HCT116 (cell line): ENCODE measurements around the gene HOXD1. TPM values are rescaled to one million over a fixed set of nuclear protein-coding genes. Genes with fewer than 3 reads are reported as not detected.

ENCODE experiments used
- ATAC-seq: fragments of 200-7000 bp; cut with Tn5 transposase; 2 replicates; pipeline ENCODE4 v1.9.1; 2020; ENCODE audit warnings: mild to moderate bottlenecking, moderate library complexity
- BruUV-seq: library from RNA; stranded (reverse); fragments of 400-500 nt; replicated peaks from 2 replicates; lab custom pipeline; 2021; lab: Mats Ljungman, UMichigan
- CTCF ChIA-PET: fragments of 300-600 bp; sonication (Branson Sonifier 250); formaldehyde crosslinking; loops from one replicate; lab custom pipeline; 2021; ENCODE audit warnings: antibody characterized with exemption; lab: Charles Lee
- POLR2A ChIA-PET: fragments of 300-600, 350-600 bp; sonication (Branson Sonifier 250); formaldehyde crosslinking; loops from one replicate; lab custom pipeline; 2021; ENCODE audit warnings: antibody characterized with exemption; lab: Charles Lee
- RAD21 ChIA-PET, 2 experiments: fragments of 300-600 bp; sonication (Branson Sonifier 250); formaldehyde crosslinking; loops; one replicate each; lab custom pipeline; 2023; ENCODE audit warnings: low total read pairs in 2 of 2; ENCODE audit not compliant: uncharacterized antibody in 2 of 2, unreplicated experiment in 2 of 2, low non-redundant PET in 1 of 2; lab: Charles Lee
- DNase-seq: peaks from one replicate; pipeline ENCODE4 v3.0.0-alpha.2; 2010; ENCODE audit warnings: low read depth, low spot score
- H2AFZ ChIP-seq: fragments of 200-600 bp; shearing (Covaris generic), sonication (generic); 2 replicates; pipeline ENCODE4 v1.6.1; 2017; ENCODE audit warnings: low read depth, mixed run types, mixed read lengths, antibody characterized with exemption, low read length; ENCODE audit not compliant: poor library complexity, severe bottlenecking
- H3K27ac ChIP-seq: 2 replicates; pipeline ENCODE4 v1.5.1; 2012; ENCODE audit warnings: low read depth, low read length
- H3K27me3 ChIP-seq: fragments of 200-600 bp; sonication (generic); 2 replicates; pipeline ENCODE4 v1.6.1; 2016; ENCODE audit warnings: mixed run types, low read length, mixed read lengths; ENCODE audit not compliant: insufficient read depth
- H3K36me3 ChIP-seq, 2 experiments: fragments of 200-500 bp in 1 of 2; fragments of 200-600 bp in 1 of 2; sonication (Bioruptor generic) in 1 of 2; sonication (generic) in 1 of 2; 2 replicates each; pipeline versions ENCODE4 v1.5.1 to v1.6.1; 2014 to 2016; ENCODE audit warnings: low read length in 2 of 2, inconsistent platforms in 1 of 2, mixed read lengths in 1 of 2, mixed run types in 1 of 2; ENCODE audit not compliant: insufficient read depth in 2 of 2, control insufficient read depth in 1 of 2
- H3K4me1 ChIP-seq, 2 experiments: fragments of 200-600 bp in 1 of 2; sonication (generic) in 1 of 2; 2 replicates each; pipeline versions ENCODE4 v1.5.1 to v1.6.1; 2012 to 2017; ENCODE audit warnings: low read length in 2 of 2, inconsistent platforms in 1 of 2, mild to moderate bottlenecking in 1 of 2, mixed read lengths in 1 of 2, mixed run types in 1 of 2, moderate library complexity in 1 of 2; ENCODE audit not compliant: insufficient read depth in 2 of 2, control insufficient read depth in 1 of 2
- H3K4me2 ChIP-seq: fragments of 200-600 bp; sonication (generic); 2 replicates; pipeline ENCODE4 v1.6.1; 2017; ENCODE audit warnings: mixed run types, low read length, mixed read lengths
- H3K4me3 ChIP-seq, 2 experiments: fragments of 200-600 bp in 1 of 2; sonication (generic) in 1 of 2; replicated peaks in 1 of 2; 2 replicates each; pipeline ENCODE4 v1.5.1; 2011 to 2016; ENCODE audit warnings: low read length in 2 of 2, control low read depth in 1 of 2, low read depth in 1 of 2, mild to moderate bottlenecking in 1 of 2, mixed read lengths in 1 of 2, mixed run types in 1 of 2
- H3K79me2 ChIP-seq: fragments of 200-600 bp; sonication (generic); 2 replicates; pipeline ENCODE4 v1.6.1; 2017; ENCODE audit warnings: mild to moderate bottlenecking, mixed run types, low read length, moderate library complexity, mixed read lengths; ENCODE audit not compliant: insufficient read depth
- H3K9ac ChIP-seq: fragments of 200-600 bp; sonication (generic); 2 replicates; pipeline ENCODE4 v1.6.1; 2016; ENCODE audit warnings: low read length, mixed read lengths
- H3K9me2 ChIP-seq: fragments of 200-600 bp; sonication (generic), shearing (Covaris generic); 2 replicates; pipeline ENCODE4 v1.6.1; 2017; ENCODE audit warnings: mixed run types, mild to moderate bottlenecking, moderate library complexity; ENCODE audit not compliant: insufficient read depth
- H3K9me3 ChIP-seq, 2 experiments: fragments of 200-500 bp in 1 of 2; fragments of 200-600 bp in 1 of 2; sonication (Bioruptor generic) in 1 of 2; sonication (generic) in 1 of 2; 2 replicates each; pipeline ENCODE4 v1.6.1; 2014 to 2017; ENCODE audit warnings: low read length in 2 of 2, mixed read lengths in 2 of 2, inconsistent platforms in 1 of 2, low read depth in 1 of 2, mild to moderate bottlenecking in 1 of 2, mixed run types in 1 of 2, moderate library complexity in 1 of 2; ENCODE audit not compliant: control insufficient read depth in 1 of 2, insufficient read depth in 1 of 2
- H4K20me1 ChIP-seq: fragments of 200-600 bp; sonication (generic), shearing (Covaris generic); 2 replicates; pipeline ENCODE4 v1.6.1; 2017; ENCODE audit warnings: mixed run types, mild to moderate bottlenecking, moderate library complexity; ENCODE audit not compliant: insufficient read depth
- EGR1 ChIP-seq: IDR thresholded peaks from 2 replicates; pipeline ENCODE4 v1.6.1; 2012; ENCODE audit warnings: low read depth
- FOSL1 ChIP-seq: IDR thresholded peaks from 2 replicates; pipeline ENCODE4 v1.6.1; 2012; ENCODE audit warnings: low read depth
- SP1 ChIP-seq: IDR thresholded peaks from 2 replicates; pipeline ENCODE4 v1.6.1; 2012; ENCODE audit warnings: low read depth
- SRF ChIP-seq: IDR thresholded peaks from 2 replicates; pipeline ENCODE4 v1.6.1; 2012; ENCODE audit warnings: low read depth
- ZFX ChIP-seq: fragments of 450-650 bp; IDR thresholded peaks from 2 replicates; pipeline ENCODE4 v1.6.1; 2017
- intact Hi-C: fragments of 100-400 bp; cut with micrococcal nuclease; formaldehyde crosslinking; loops from 2 replicates; pipeline ENCODE4 v1.10.0; 2022
- total RNA-seq: library from RNA; stranded (reverse); gene quantifications from one replicate; pipeline ENCODE4 v1.2.1, GENCODE V29; 2021; ENCODE audit not compliant: unreplicated experiment
- TF ChIP-seq, protein P1 (sequence below): IDR thresholded peaks from 2 replicates; pipeline ENCODE4 v1.6.1; 2012
- TF ChIP-seq, protein P2 (sequence below): IDR thresholded peaks from 2 replicates; pipeline ENCODE4 v1.6.1; 2012

HOXD1 gene
- total RNA-seq, 1 experiment from 2014 or later = not detected

GRCh38 chr2:176166272-176166671, 22.2 kb upstream of the HOXD1 start:
- H2AFZ ChIP-seq = no peak overlapping the region
- no peak for TF ChIP-seq SP1
- TF ChIP-seq SRF = no peak
- no peak for TF ChIP-seq ZFX
- TF ChIP-seq EGR1 = no peak
- H3K27me3 ChIP-seq = no peaks in the 10 kb centered on the region
- BruUV-seq = no TSS peak
- H4K20me1 ChIP-seq = no peaks in the 10 kb centered on the region
- no peaks in the 10 kb centered on the region for H3K4me1 ChIP-seq
- H3K9me3 ChIP-seq = no peaks in the 10 kb centered on the region
- no peak overlapping the region for H3K27ac ChIP-seq
- H3K36me3 ChIP-seq = no peaks in the 10 kb centered on the region
- H3K4me3 ChIP-seq = no peak overlapping the region
- ATAC-seq (no peak), DNase-seq (no peak)
- H3K4me2 ChIP-seq = no peak overlapping the region
- ChIA-PET POLR2A (no interaction called here), RAD21 (no interaction called here), CTCF (interaction anchor here (0.5 kb wide), 1 partner anchor 124 kb away, joined by 3 read pairs; no protein-coding TSS in a partner anchor)
- no peaks in the 10 kb centered on the region for H3K9me2 ChIP-seq
- H3K9ac ChIP-seq = no peak overlapping the region
- intact Hi-C loops = no loop called here
- no peaks in the 10 kb centered on the region for H3K79me2 ChIP-seq

- no peaks in the 10 kb centered on the region for H3K27me3 ChIP-seq
- H3K36me3 ChIP-seq = no peaks in the 10 kb centered on the region
- H3K4me1 ChIP-seq = no peaks in the 10 kb centered on the region
- TF ChIP-seq, protein P1, sequence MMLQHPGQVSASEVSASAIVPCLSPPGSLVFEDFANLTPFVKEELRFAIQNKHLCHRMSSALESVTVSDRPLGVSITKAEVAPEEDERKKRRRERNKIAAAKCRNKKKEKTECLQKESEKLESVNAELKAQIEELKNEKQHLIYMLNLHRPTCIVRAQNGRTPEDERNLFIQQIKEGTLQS = no peak
- TF ChIP-seq FOSL1 = no peak
- no peak for TF ChIP-seq EGR1
- TF ChIP-seq, protein P2, sequence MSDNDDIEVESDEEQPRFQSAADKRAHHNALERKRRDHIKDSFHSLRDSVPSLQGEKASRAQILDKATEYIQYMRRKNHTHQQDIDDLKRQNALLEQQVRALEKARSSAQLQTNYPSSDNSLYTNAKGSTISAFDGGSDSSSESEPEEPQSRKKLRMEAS = no peak
- CTCF ChIA-PET = no interaction called here
- no peaks in the 10 kb centered on the region for H3K79me2 ChIP-seq
- H3K27ac ChIP-seq = no peak overlapping the region
- ATAC-seq (no peak), DNase-seq (no peak)
- no peaks in the 10 kb centered on the region for H4K20me1 ChIP-seq
- H2AFZ ChIP-seq = no peak overlapping the region
- H3K9me3 ChIP-seq = no peaks in the 10 kb centered on the region
- RAD21 ChIA-PET = no interaction called here
- H3K4me3 ChIP-seq = no peak overlapping the region
- POLR2A ChIA-PET = no interaction called here
- BruUV-seq = no TSS peak
- no peaks in the 10 kb centered on the region for H3K9me2 ChIP-seq
- no peak overlapping the region for H3K4me2 ChIP-seq
- no peak overlapping the region for H3K9ac ChIP-seq
- intact Hi-C loops = no loop called here
These were observed 21.1 kb upstream of the HOXD1 start for GRCh38 chr2:176167398-176167797.
